Cardiac fibroblast (primary cell): ENCODE data around the gene EPN2.

Experiments
- DNase-seq, 2 donors: peaks; one replicate each; pipeline versions ENCODE4 v3.0.0 to v3.0.0-alpha.2; 2010; ENCODE audit warnings: low read depth in 2 of 2
- H3K4me3 ChIP-seq, 2 donors: replicated peaks in 1 of 2; 1 replicate in 1 of 2; 2 replicates in 1 of 2; pipeline ENCODE4 v1.5.1; 2011; ENCODE audit warnings: low read depth in 2 of 2, low read length in 2 of 2, mild to moderate bottlenecking in 2 of 2, moderate library complexity in 1 of 2
- CTCF ChIP-seq: IDR thresholded peaks from one replicate; pipeline ENCODE4 v1.5.1; 2011; ENCODE audit warnings: low read depth, mild to moderate bottlenecking, low read length, inconsistent platforms

EPN2 gene

GRCh38 chr17:19354748-19355147 is 117.6 kb downstream of the EPN2 start:
- no peak for DNase-seq
- H3K4me3 ChIP-seq: no peak overlapping the region
- TF ChIP-seq CTCF: no peak

- TF ChIP-seq CTCF: no peak
- no peak for DNase-seq
- H3K4me3 ChIP-seq: no peak overlapping the region
Measured at GRCh38 chr17:19357351-19357750, 120.2 kb downstream of the EPN2 start.

GRCh38 chr17:19357761-19358160 is 120.6 kb downstream of the EPN2 start:
- no peak for DNase-seq
- TF ChIP-seq CTCF: no peak

GRCh38 chr17:19359151-19359550 is 122.0 kb downstream of the EPN2 start:
- DNase-seq: no peak
- no peak overlapping the region for H3K4me3 ChIP-seq
- no peak for TF ChIP-seq CTCF

More at GRCh38 chr17:19357761-19358160, 120.6 kb downstream of the EPN2 start:
- H3K4me3 ChIP-seq: no peak overlapping the region

- TF ChIP-seq CTCF: no peak
- DNase-seq: no peak
- H3K4me3 ChIP-seq: no peak overlapping the region
Measured at GRCh38 chr17:19359856-19360255, 122.7 kb downstream of the EPN2 start.

GRCh38 chr17:19360772-19361171 is 123.6 kb downstream of the EPN2 start:
- no peak for TF ChIP-seq CTCF
- no peak overlapping the region for H3K4me3 ChIP-seq
- no peak for DNase-seq

- no peak for DNase-seq
- H3K4me3 ChIP-seq: no peak overlapping the region
- TF ChIP-seq CTCF: no peak
Measured at GRCh38 chr17:19361326-19361725, 124.2 kb downstream of the EPN2 start.
